BLaER1 (cell line): ENCODE measurements around the gene SLC10A3.

Experiments used
- H3K27ac ChIP-seq: shearing (Covaris generic); formaldehyde crosslinking; 2 replicates; pipeline ENCODE4 v1.8.1; 2022
- H3K27me3 ChIP-seq: shearing (Covaris generic); formaldehyde crosslinking; 2 replicates; pipeline ENCODE4 v1.8.1; 2022
- H3K36me3 ChIP-seq: shearing (Covaris generic); formaldehyde crosslinking; 2 replicates; pipeline ENCODE4 v1.8.1; 2022
- H3K4me1 ChIP-seq: shearing (Covaris generic); formaldehyde crosslinking; 2 replicates; pipeline ENCODE4 v1.8.1; 2022
- H3K4me2 ChIP-seq: shearing (Covaris generic); formaldehyde crosslinking; 2 replicates; pipeline ENCODE4 v1.8.1; 2022
- H3K4me3 ChIP-seq: shearing (Covaris generic); formaldehyde crosslinking; 2 replicates; pipeline ENCODE4 v1.8.1; 2022
- H3K9ac ChIP-seq: shearing (Covaris generic); formaldehyde crosslinking; 2 replicates; pipeline ENCODE4 v1.8.1; 2022
- H3K9me3 ChIP-seq: shearing (Covaris generic); formaldehyde crosslinking; 2 replicates; pipeline ENCODE4 v1.8.1; 2022
- H4K20me1 ChIP-seq: shearing (Covaris generic); formaldehyde crosslinking; 2 replicates; pipeline ENCODE4 v1.8.1; 2022
- Cebpa-rat ChIP-seq: shearing (Covaris generic); IDR thresholded peaks from 2 replicates; pipeline ENCODE4 v1.8.1; 2022

SLC10A3 gene

GRCh38 chrX:154525606-154526490, 35.4 kb upstream of the SLC10A3 start:
- H4K20me1 ChIP-seq: peaks cover 9% of the 10 kb centered on the region; the same call in 1 of the 2 replicates
- no peak overlapping the region for H3K4me3 ChIP-seq
- no peak overlapping the region for H3K4me2 ChIP-seq
- peak; percentile 72 for TF ChIP-seq Cebpa-rat
- no peaks in the 10 kb centered on the region for H3K9me3 ChIP-seq
- no peak overlapping the region for H3K27ac ChIP-seq
- H3K27me3 ChIP-seq: peaks cover 67% of the 10 kb centered on the region
- H3K36me3 ChIP-seq: no peaks in the 10 kb centered on the region
- no peak overlapping the region for H3K9ac ChIP-seq
- H3K4me1 ChIP-seq: peaks cover 13% of the 10 kb centered on the region

DNA sequence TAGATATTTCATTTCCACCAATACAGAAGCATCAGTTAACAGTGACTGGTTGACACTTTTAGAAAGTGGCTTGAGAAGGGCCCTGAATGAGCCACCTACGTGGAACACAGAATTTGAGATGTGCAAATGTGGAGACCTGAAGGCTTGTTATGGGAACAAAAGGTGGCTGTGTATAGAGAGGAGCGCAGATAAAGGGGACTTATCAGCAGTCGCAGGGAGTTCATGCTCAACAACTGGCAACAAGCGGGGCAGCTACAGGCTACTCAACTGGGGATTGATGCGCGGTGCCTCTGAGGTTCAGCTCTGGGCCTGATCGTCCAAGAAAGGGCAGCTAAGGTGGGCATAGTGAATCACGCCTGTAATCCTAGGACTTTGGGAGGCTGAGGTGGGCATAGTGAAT, 29.0 kb upstream of the SLC10A3 start:
- no peak overlapping the region for H3K9ac ChIP-seq
- H3K27me3 ChIP-seq: peaks cover 42% of the 10 kb centered on the region; the same call in 1 of the 2 replicates

GRCh38 chrX:154517101-154517781, 26.8 kb upstream of the SLC10A3 start:
- peaks cover 6% of the 10 kb centered on the region; the same call in 1 of the 2 replicates for H3K36me3 ChIP-seq
- H3K4me2 ChIP-seq: peak overlapping the region; percentile 80
- TF ChIP-seq Cebpa-rat: no peak
- no peak overlapping the region; the same call in 1 of the 2 replicates for H3K4me3 ChIP-seq
- H3K4me1 ChIP-seq: peaks cover 32% of the 10 kb centered on the region
- H3K27ac ChIP-seq: no peak overlapping the region
- peaks cover 29% of the 10 kb centered on the region for H3K27me3 ChIP-seq
- 0 out of 2 replicates have a peak, but pooled peaks cover 18% of the 10 kb centered on the region for H3K9me3 ChIP-seq
- H3K9ac ChIP-seq: no peak overlapping the region
- H4K20me1 ChIP-seq: no peaks in the 10 kb centered on the region

More for the DNA sequence above, 29.0 kb upstream of the SLC10A3 start:
- no peak overlapping the region for H3K4me3 ChIP-seq
- TF ChIP-seq Cebpa-rat: no peak
- H3K4me1 ChIP-seq: peaks cover 15% of the 10 kb centered on the region
- no peaks in the 10 kb centered on the region for H4K20me1 ChIP-seq
- H3K4me2 ChIP-seq: no peak overlapping the region
- no peak overlapping the region for H3K27ac ChIP-seq
- 0 out of 2 replicates have a peak, but pooled peaks cover 18% of the 10 kb centered on the region for H3K9me3 ChIP-seq
- no peaks in the 10 kb centered on the region for H3K36me3 ChIP-seq

- Histone ChIP-seq H4K20me1 (no peaks in the 10 kb centered on the region), H3K36me3 (peaks cover 8% of the 10 kb centered on the region; the same call in 1 of the 2 replicates), H3K4me2 (peak overlapping the region; percentile 80), H3K27me3 (peaks cover 30% of the 10 kb centered on the region), H3K27ac (peak overlapping the region; percentile 71), H3K9me3 (0 out of 2 replicates have a peak, but pooled peaks cover 18% of the 10 kb centered on the region), H3K4me1 (peaks cover 38% of the 10 kb centered on the region), H3K4me3 (peak overlapping the region; percentile 76), H3K9ac (peak overlapping the region; percentile 67)
- no peak for TF ChIP-seq Cebpa-rat
Measured at GRCh38 chrX:154516656-154517100, 26.2 kb upstream of the SLC10A3 start.

GRCh38 chrX:154515966-154516655, 25.7 kb upstream of the SLC10A3 start, which contains the start of gene FAM3A:
Gene FAM3A (minus strand): TSS chrX:154516232. CDS start chrX:154515772, 460 bp downstream.
- Histone ChIP-seq H4K20me1 (no peaks in the 10 kb centered on the region), H3K36me3 (peaks cover 9% of the 10 kb centered on the region; the same call in 1 of the 2 replicates), H3K9me3 (0 out of 2 replicates have a peak, but pooled peaks cover 18% of the 10 kb centered on the region), H3K27ac (peak within 1 kb of the TSS; percentile 90), H3K27me3 (peaks cover 35% of the 10 kb centered on the region), H3K4me2 (peak within 1 kb of the TSS; percentile 80), H3K4me1 (peaks cover 43% of the 10 kb centered on the region), H3K4me3 (peak within 1 kb of the TSS; percentile 76), H3K9ac (peak within 1 kb of the TSS; percentile 90)
- TF ChIP-seq Cebpa-rat: no peak

DNA sequence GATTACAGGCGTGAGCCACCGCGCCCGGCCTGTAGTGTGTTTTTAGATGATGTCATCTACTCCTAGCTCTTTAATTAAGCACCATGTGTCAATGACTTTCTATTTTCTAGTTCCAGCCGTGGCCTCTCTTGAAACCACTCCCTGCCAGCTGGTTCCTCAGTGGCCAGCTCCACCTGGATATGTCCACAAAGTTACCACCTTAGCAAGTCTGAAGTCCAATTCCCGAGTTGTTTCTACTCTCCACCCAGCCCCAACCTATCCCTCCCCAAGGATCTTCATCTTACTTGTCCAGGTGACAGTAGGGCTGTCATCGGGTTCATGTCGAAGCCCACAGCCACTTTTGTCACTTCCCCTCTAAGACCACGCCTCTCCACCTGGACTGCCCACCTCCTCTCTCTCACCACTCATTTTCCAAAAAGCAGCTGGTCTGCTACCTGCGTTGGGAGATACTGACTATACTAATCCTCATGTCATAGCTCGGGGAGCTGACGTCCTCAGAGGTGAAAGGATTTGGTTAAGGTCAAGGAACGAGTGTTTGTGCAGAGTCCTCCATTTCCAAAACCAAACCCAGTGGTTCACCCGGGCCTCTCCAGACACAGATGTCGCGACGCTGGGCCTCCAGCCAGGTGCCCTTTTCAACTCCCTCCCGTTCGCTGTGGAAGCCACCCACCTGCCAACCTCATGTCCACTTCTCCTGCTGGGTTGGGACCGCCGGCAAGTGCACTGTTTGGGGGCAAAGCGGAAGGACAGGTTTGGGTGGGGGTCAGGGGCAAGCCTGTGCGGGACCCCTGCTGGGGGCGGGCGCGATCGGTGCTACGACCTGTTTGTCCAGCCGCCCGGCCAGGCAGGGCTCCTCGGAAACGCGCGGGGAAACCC, 24.9 kb upstream of the SLC10A3 start:
- no peak for TF ChIP-seq Cebpa-rat
- peak overlapping the region; percentile 90 for H3K27ac ChIP-seq
- H3K4me2 ChIP-seq: peak overlapping the region; percentile 74
- no peaks in the 10 kb centered on the region for H4K20me1 ChIP-seq
- 0 out of 2 replicates have a peak, but pooled peaks cover 18% of the 10 kb centered on the region for H3K9me3 ChIP-seq
- peak overlapping the region; percentile 76 for H3K4me3 ChIP-seq
- peaks cover 36% of the 10 kb centered on the region for H3K27me3 ChIP-seq
- H3K9ac ChIP-seq: peak overlapping the region; percentile 90
- peaks cover 44% of the 10 kb centered on the region for H3K4me1 ChIP-seq
- peaks cover 9% of the 10 kb centered on the region; the same call in 1 of the 2 replicates for H3K36me3 ChIP-seq

- Histone ChIP-seq H3K9me3 (peaks cover 32% of the 10 kb centered on the region), H3K36me3 (peaks cover 23% of the 10 kb centered on the region; the same call in 1 of the 2 replicates), H3K27me3 (peaks cover 45% of the 10 kb centered on the region), H3K4me1 (peaks cover 44% of the 10 kb centered on the region), H3K4me2 (no peak overlapping the region), H4K20me1 (no peaks in the 10 kb centered on the region), H3K9ac (no peak overlapping the region), H3K27ac (no peak overlapping the region), H3K4me3 (no peak overlapping the region)
- no peak for TF ChIP-seq Cebpa-rat
Measured at GRCh38 chrX:154513716-154514115, 23.3 kb upstream of the SLC10A3 start.

DNA sequence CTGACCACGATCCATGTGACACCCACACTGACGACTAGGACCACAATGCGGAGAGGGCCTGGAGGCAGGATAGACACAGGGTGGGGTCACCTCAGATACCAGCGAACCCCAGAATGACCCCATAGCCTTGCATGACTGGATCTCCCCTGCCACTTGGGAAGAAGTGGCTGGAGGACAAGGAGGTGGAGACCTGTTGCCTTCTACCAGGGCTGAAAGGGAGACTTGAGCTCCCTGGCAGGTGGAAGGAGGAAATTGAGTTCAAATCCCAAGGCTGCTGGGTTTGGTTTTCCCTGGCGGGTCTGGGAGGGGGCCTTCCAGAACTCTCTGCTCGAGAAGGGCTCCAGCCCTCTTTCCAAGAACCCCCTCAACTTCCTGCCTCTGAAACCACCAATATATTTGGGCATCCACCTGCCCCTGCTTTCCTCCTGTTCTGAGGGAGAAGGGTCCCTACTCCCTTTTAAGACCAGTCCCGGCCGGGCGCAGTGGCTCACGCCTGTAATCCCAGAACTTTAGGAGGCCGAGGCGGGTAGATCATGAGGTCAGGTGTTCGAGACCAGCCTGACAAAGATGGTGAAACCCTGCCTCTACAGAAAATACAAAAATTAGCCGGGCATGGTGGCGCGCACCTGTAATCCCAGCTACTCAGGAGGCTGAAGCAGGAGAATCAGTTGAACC, 22.6 kb upstream of the SLC10A3 start:
- Histone ChIP-seq H3K9ac (no peak overlapping the region), H3K27ac (no peak overlapping the region), H3K27me3 (peaks cover 41% of the 10 kb centered on the region), H3K36me3 (peaks cover 27% of the 10 kb centered on the region; the same call in 1 of the 2 replicates), H3K4me1 (peaks cover 44% of the 10 kb centered on the region), H3K4me2 (no peak overlapping the region), H3K4me3 (no peak overlapping the region), H3K9me3 (peaks cover 33% of the 10 kb centered on the region), H4K20me1 (no peaks in the 10 kb centered on the region)
- TF ChIP-seq Cebpa-rat: no peak
